HK-2 (cell line): ENCODE data around the gene NAT16.
"Not testable (repeated sequence)": the region's sequence is repeated elsewhere in the genome, so short reads cannot be mapped to it uniquely, and the experiment has no call there.

Experiments used
- DNase-seq: peaks from one replicate; pipeline ENCODE4 v3.0.0-alpha.2; 2018; ENCODE audit not compliant: unreplicated experiment

The NAT16 gene

GRCh38 chr7:101180130-101180755, at the start of gene NAT16:
NAT16 (minus strand) TSS chr7:101180293; CDS start chr7:101174807, 5,486 bp downstream.
- DNase-seq, result no peak

DNA sequence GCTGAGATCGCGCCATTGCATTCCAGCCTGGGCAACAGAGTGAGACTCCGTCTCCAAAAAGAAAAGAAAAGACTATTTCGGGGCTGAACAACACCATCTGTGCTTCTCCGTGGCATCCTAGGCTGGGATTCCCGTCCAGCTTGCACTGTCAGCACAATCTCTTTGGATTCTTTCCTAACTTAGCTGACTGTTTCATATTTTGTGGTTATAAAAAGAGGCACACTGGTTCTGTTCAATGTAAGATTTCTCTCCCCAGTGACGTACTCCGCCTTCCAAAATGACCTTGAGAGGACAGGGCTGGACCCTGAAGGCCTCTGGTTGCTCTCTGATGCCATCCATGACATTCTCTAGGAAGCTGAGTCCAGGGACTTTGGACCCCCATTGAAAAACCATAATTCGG, 46.6 kb upstream of the NAT16 start:
- DNase-seq, result no peak

DNA sequence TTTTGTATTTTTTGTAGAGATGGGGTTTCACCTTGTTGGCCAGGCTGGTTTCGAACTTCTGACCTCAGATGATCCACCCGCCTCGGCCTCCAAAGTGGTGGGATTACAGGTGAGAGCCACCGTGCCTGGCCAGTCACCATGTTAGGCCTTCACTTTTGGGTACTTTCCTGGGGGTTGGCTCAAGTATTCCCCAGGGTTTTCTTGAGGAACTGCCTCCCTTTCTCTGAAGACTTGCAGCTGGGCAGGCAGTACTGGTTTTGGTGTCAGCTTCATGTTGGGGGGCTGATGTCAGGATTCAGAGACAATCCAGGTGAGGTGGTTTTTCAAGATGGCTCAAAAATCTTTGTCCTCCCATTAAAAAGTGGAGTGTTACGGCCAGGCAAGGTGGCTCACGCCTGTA, 45.6 kb upstream of the NAT16 start:
- no peak for DNase-seq

DNA sequence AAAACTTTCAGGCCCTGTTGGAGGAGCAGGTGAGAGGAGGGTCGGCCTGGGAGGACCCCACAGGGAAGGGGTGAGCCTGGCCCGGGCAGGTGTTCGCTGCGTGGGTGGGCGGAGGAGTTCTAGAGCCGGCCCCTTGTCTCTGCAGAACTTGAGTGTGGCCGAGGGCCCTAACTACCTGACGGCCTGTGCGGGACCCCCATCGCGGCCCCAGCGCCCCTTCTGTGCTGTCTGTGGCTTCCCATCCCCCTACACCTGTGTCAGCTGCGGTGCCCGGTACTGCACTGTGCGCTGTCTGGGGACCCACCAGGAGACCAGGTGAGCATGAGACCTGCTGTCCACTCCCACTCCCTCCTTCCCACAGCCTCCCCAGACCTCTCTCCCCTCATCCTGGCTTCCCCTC, 43.4 kb upstream of the NAT16 start:
- no peak for DNase-seq

DNA sequence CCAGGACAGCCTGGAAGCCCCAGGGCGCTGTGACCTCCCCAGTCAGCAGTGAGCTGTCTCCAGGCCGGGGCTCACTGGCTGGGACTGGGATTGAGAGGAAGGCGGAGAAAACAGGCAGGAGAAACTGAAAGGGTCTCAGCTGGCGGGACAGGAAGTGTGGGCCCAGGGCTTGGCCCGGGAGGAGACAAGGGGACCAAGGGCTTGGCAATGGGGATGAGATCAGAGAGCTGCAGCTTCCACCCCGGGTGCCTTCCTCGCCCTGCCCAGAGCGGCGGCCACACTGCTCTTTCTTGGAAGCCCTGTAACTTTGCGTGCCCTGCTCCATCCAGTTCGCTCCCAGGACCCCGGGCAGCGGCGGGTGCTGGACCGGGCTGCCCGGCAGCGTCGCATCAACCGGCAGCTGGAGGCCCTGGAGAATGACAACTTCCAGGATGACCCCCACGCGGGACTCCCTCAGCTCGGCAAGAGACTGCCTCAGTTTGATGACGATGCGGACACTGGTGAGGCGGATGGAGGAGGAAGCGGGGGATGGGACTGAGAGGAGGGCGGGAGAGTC, 42.3 kb upstream of the NAT16 start:
- DNase-seq, result no peak

- DNase-seq, result no peak
Measured at GRCh38 chr7:101220295-101220694, 40.2 kb upstream of the NAT16 start.

GRCh38 chr7:101218236-101219125, 38.4 kb upstream of the NAT16 start:
- DNase-seq, result no peak

GRCh38 chr7:101217388-101218235, 37.5 kb upstream of the NAT16 start, which contains the start of the genes PLOD3 and ZNHIT1:
PLOD3 (minus strand) TSS chr7:101217581; CDS start chr7:101217274, 307 bp downstream.
ZNHIT1 (plus strand) TSS chr7:101218165; CDS start chr7:101218196, 31 bp downstream.
- DNase-seq, result peak; percentile 95

GRCh38 chr7:101216860-101217387, 36.8 kb upstream of the NAT16 start:
- DNase-seq, result peak; percentile 42

DNA sequence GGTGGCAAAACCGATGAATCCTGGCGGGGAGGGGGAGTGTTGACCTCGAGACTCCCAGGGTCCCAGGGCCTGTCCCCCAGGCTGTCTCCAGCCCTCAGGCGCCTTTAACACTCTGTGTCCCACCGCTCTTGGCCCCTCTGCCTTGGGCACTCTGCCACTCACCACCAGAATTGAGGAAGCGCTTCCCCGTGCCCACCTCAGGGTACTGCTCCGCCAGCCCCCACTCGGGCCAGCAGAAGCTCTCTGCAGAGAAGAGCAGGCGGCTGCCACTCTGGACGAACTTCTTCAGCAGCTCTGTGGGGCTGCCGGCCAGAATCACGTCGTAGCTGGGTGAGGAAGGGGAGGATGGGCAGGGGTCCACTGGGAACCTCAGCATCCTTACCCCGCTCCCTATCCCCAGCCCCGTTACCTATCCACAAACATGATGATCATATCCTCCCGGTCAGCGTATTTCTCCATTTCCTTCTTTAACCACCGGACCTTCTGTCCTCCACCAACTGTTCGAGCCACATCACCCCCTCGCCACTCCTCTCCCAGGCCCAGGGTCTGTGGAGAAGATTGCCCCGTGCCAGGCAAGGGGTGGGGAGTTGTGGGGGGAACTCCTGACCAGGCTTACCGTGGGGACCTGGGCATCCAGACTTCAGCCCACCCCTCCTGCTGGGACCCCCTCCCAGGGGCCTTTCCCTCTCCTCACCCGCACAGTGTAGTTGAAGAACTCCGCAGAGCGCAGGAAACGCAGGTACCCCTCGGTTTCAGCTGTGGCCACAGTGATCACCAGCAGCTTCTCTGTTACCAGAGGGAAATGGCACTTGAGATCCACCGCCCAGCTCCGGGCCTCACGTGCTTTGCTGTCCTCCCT, 36.1 kb upstream of the NAT16 start:
- no peak for DNase-seq

- DNase-seq, result no peak
Measured at GRCh38 chr7:101212014-101212413, 31.9 kb upstream of the NAT16 start.

DNA sequence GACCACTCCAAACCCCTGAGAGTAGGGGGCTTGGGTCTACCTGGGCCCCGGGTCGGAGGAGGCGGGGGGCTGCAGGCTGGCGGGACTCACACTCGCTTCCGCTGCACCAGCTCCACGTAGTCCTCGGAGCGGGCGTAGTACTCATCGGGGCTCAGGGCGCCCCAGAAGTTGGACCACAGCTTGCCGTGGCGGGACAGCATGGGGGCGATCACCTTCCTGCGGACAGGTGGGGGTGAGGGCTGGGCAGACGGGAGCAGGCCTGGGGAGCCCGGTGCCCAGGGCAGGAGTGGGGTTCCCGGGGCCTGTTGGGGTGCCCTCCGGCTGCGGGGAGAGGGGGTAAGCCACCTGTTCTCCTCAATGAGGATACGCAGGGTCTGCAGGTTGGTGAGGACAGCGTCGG, 31.4 kb upstream of the NAT16 start:
- no peak for DNase-seq

DNA sequence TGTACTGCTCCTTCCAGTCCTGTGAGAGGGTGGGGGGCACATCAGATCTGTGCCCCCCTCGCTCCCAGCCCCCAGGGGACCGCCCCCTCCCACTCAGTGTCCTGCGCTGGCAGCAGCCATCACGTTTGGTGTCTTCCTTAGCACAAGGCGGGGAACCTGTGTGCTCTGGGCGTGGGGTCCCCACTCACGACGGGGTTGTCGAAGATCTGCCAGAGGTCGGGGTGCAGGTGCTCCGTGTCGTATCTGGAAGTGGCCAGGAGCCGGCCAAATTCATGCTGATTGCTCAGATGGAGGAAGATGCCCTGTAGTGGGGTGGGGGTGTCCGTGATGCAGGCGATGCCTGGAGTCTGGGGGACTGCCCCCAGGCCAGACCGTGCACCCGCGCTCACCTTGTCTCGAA, 30.1 kb upstream of the NAT16 start:
- no peak for DNase-seq

DNA sequence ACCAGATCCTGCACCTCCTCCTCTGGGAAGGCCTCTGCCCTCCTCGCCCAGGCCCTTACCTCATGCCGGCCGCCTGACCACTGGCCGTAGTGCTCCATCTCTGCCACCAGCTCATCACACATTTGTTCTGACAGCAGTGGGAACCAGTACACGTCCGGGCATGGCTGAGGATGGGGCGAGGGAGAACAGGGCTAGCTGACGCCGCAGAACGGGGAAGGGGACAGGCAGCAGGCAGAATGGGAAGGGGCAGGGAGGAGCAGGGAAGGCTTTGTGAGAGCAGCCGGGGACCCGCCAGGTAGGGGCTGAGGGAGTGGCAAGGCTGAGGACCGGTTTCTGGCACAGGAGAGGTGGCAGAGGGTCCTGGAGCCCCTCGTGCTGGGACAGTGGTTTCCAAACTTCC, 28.7 kb upstream of the NAT16 start:
- no peak for DNase-seq

DNA sequence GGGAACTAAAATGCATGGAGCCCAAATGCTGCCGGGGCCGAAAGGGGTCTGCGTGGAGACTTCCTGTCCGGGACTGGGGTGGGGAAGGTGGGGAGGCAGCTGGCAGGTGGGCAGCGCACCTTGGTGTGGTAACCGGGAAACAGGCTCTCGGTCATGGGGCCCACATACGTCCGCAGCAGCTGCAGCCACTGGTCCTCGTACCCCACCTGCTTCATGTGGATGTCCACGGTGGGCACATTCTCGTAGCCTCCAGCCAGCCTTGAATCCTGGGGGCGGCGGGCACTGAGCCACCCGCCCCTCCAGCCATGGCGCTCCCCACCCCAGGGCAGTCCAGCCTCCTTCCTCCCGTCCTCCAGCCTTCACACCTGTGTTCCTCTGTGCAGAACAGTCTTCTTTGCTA, 27.4 kb upstream of the NAT16 start:
- no peak for DNase-seq

GRCh38 chr7:101206665-101207042, 26.6 kb upstream of the NAT16 start:
- peak; percentile 31 for DNase-seq

DNA sequence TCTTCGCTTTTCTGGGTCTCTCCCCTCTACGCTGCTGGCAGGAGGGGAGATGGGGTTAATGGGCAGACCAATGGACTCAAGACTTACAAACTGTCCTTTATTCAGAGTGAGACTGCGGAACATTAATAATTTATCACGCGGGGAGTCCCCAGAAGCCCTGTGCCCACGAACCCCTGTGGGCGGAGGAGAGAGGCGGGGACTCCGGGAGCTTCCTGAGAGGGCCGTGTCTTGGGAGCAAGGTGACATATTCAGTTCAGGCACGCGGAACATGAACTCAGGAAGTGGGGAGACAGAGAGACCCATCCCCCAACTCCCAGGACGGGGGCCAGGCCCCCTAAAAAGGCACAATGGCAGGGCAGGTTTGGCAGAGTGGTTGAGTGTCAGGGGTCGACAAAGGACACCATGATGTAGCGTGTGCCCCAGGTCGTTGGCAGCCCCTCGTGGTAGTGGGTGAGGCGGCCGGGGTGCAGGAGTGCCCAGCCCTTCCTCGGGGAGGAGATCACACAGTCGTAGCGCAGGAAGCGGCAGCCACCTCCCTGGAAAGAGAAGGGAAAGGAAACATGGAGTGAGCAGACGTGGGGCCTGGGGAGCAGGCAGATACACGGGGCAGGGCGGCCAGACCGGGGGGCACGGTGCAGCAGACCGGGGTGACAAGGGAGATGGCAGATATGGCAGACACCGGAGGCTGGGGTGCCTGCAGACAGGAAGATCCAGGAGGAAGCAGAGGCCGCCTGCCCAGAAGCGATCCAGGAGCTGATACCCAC, 26.0 kb upstream of the NAT16 start:
- DNase-seq, result no peak

- DNase-seq, result not testable (repeated sequence)
Measured at GRCh38 chr7:101203740-101204738, 23.9 kb upstream of the NAT16 start.

- no peak for DNase-seq
Measured at GRCh38 chr7:101202603-101202918, 22.5 kb upstream of the NAT16 start.
